LNCaP clone FGC (cell line): Measurements from ENCODE around the gene SYNE4.

ENCODE experiments used
- DNase-seq: peaks from one replicate; pipeline ENCODE4 v3.0.0-alpha.2; 2011; ENCODE audit warnings: low read depth
- H3K4me3 ChIP-seq: 2 replicates; pipeline ENCODE4 v1.5.1; 2011; ENCODE audit warnings: mild to moderate bottlenecking, low read depth, low read length, control low read depth
- TF ChIP-seq, protein P1 (sequence below): IDR thresholded peaks from 2 replicates; pipeline ENCODE4 v1.5.1; 2012; ENCODE audit warnings: mild to moderate bottlenecking; ENCODE audit not compliant: control insufficient read depth, insufficient read depth; ENCODE audit errors: extremely low read depth

The SYNE4 gene

DNA sequence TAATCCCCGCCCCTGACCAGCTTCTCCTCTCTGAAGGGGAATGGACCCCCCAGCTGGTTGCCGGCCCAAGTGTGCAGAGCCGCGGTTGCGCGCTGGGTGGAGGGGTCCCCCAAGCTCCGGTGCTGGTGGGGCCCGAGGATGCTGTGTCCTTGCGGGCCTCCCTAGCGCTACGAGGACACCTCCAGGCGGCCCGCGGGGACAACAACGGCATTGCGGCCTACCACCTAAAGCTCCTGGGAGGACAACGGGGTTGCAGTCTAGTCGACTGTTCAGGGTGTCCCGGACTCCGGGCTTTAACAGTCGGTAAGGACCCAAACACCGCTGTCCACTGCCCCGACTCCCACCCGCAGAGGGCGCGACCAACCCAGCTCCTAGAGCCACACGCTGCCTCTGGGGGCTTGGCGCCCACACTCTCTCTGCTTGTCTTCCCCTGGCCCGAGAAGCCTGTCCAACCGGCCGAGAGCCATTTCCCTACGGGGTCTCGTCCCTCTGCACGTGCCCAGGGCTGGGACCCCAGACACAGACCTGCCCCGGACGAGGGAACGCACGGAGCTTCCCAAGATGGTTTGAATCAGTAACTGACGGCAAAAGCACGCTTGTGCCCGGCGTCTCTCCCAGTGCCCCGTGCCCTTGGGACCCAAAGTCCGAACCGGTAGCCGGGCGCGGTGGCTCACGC lies 14.6 kb downstream of the SYNE4 start:
- TF ChIP-seq, protein P1, sequence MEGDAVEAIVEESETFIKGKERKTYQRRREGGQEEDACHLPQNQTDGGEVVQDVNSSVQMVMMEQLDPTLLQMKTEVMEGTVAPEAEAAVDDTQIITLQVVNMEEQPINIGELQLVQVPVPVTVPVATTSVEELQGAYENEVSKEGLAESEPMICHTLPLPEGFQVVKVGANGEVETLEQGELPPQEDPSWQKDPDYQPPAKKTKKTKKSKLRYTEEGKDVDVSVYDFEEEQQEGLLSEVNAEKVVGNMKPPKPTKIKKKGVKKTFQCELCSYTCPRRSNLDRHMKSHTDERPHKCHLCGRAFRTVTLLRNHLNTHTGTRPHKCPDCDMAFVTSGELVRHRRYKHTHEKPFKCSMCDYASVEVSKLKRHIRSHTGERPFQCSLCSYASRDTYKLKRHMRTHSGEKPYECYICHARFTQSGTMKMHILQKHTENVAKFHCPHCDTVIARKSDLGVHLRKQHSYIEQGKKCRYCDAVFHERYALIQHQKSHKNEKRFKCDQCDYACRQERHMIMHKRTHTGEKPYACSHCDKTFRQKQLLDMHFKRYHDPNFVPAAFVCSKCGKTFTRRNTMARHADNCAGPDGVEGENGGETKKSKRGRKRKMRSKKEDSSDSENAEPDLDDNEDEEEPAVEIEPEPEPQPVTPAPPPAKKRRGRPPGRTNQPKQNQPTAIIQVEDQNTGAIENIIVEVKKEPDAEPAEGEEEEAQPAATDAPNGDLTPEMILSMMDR: no peak
- no peak for DNase-seq
- H3K4me3 ChIP-seq: peak overlapping the region; percentile 75

DNA sequence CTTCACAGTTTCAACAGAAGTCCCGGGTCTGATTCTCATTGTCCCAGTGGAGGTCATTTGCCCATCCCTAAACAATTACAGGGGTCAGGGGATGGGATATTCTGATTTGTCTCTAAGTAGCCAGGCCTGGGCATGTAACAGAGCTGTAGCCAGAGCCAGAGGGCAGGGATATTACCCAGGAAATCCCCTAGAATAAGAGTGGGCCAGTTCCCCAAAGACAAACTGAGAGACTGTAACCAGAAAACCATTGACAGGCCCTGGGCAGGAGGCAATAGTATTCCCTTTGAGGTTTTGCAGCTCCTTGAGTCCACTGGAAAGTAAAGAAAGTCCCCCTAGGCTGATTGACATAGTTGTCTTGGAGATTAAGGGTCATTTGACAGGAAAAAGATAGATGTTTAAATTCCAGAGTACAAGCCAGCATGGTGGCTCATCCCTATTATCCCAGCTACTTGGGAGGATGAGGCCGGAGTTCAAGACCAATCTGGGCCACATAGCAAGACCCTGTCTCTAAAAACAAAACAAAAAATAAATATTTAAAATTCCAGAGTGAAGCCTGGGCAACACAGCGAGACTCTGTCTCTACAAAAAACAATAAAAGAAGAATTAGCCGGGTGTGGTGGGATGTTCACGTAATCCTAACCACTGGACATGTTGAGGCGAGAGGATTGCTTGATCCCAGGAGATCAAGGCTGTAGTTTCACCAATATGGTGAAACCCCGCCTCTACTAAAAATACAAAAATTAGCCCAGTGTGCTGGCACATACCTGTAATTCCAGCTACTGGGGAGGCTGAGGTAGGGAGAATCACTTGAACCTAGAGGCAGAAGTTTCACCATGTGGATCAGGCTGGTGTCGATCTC lies 15.5 kb downstream of the SYNE4 start:
- H3K4me3 ChIP-seq: no peak overlapping the region
- DNase-seq: no peak
- TF ChIP-seq, protein P1: no peak

DNA sequence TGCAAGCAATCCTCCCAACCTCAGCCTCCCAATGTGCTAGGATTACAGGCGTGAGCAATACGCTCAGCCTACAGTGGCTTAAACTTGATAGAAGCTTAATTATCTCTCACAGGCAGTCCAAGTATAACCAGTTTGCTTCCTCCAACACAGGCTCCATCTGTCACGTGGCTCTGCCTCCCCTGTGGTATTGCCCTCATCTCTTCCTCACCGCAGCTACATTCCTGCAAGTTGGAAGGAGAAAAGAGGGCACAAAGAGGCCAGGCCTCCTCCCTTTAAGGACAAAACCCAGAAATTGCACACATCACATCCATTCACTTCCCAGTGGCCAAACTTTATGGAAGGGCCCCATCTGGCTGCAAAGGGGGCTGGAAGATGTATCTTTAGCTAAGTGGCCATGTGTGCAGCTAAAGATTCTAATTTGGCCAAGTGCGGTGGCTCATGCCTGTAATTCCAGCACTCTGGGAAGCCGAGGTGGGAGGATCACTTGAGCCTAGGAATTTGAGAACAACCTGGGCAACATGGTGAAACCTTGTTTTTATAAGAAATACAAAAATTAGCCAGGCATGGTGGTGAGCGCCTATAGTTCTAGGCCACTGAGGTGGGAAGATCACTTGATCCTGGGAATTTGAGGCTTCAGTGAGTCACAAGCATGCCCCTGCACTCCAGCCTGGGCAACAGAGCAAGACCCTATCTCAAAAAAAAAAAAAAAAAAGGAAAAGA lies 16.7 kb downstream of the SYNE4 start:
- H3K4me3 ChIP-seq: no peak overlapping the region
- no peak for DNase-seq
- TF ChIP-seq, protein P1: no peak

DNA sequence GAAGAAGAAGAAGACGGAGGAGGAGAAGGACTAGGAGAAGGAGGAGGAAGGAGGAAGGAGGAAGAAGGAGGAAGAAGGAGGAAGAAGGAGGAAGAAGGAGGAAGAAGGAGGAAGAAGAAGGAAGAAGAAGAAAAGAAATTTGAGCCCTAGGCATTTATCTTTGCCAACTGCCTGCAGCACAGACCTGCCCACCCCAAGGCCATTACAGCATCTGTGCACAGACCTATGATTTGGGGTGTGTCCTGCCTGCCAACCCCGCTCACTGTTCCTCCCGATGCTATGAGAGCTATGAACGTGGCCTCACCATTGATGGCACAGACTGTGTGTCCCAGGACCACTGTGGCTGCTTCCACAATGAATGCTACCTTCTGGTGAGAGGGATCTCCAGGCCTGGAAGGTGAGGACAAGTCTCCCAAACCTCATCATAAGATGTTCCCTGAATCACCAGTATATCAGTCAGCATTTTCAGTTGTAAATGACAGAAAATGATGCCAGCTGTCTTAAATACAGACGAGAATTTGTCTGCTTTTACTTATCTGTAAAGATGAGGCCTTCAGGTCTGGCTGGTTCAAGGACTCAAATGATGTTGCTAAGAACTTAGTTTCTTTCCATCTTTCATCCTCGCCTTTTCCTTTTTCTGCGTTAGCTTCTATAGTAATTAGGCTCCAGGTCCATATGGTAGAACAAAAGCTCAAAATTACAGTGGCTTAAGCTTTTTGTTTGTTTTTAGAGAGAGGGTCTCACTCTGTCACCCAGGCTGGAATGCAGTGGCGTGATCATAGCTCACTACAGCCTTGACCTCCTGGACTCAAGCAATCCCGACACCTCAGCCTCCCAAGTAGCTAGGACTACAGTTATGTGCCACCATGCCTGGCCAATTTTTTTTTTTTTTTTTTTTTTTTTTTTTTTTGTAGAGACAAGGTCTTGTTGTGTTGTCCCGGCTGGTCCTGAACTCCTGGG lies 17.6 kb downstream of the SYNE4 start:
- TF ChIP-seq, protein P1: no peak
- DNase-seq: no peak
- no peak overlapping the region for H3K4me3 ChIP-seq

DNA sequence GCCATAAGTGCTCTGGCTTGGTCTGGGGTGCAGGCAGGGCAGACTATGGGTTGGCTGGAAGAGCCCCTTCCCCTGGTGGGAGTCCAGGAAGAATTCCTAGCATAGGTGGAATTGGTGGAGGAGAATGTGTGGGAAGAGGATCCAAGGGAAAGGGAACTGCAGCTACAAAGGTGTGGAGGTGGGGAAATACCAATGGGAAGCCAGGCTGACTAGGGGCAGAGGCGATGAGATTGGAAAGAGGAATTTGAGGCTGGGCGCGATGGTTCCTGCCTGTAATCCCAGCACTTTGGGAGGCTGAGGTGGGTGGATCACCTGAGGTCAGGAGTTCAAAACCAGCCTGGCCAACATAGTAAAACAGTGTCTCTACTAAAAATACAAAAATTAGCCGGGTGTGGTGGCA lies 18.5 kb downstream of the SYNE4 start:
- no peak for DNase-seq
- TF ChIP-seq, protein P1: no peak
- H3K4me3 ChIP-seq: no peak overlapping the region

DNA sequence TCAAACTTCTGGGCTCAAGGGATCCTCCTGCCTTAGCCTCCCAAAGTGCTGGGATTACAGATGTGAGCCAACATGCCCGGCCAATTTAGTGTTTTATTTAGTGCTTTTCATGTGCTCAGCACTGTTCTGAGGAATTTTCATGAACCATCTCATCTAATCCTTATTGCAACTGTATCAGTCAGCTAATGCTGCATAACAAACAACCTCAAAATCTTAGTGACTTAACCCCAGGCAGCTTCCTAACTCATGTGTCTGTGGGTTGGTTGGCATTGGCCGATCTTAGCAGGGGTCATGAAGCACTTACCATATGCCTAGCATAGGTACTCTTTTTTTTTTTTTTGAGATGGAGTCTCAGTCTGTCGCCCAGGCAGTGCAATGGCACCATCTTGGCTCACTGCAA lies 19.8 kb downstream of the SYNE4 start:
- no peak for DNase-seq
- TF ChIP-seq, protein P1: no peak
- no peak overlapping the region for H3K4me3 ChIP-seq
